Measurements from ENCODE around the gene GREB1.
"Not testable (repeated sequence)": the region's sequence is repeated elsewhere in the genome, so short reads cannot be mapped to it uniquely, and the experiment has no call there.

The GREB1 gene

DNA sequence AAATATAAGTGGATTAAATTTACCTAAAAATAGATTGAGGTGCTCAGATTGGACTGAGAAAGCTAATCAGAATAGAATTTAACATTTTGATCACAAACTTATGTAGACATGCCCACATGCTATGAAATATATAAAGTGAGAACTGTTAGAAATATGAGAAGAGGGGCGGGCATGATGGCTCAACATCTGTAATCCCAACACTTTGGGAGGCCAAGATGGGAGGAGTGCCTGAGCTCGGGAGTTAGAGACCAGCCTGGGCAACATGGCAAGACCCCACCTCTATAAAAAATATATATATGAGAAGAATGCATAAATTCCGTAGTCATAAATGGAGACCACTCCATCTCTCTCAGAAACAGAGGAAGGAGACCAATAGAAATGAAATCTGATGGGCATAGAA is 110.4 kb downstream of the GREB1 start:
- no peak for DNase-seq

DNA sequence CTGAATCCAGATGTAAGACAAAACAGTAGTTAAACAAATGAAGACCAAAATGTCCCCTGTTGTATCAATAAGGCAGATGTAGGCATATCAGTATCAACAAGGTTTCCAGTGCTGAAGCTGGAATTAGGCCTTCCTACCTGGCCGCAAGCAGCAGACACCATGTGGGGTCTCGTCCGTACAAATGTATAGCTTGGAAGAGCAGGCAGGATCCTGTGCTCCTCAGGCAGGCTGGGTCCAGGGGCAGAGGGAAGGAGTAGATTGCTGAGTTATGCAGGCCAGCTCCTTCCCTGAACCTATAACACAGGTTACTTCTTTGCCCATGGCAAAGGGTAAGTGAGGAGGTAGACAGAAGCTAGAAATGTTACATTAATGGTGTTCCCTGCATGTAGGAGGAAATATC is 112.7 kb downstream of the GREB1 start:
- DNase-seq, result no peak

- DNase-seq, result peak; percentile 29
Observed at GRCh38 chr2:11647834-11648600, 114.2 kb downstream of the GREB1 start.

GRCh38 chr2:11649093-11649492 is 115.2 kb downstream of the GREB1 start:
- DNase-seq, result no peak

GRCh38 chr2:11651856-11652548 is 118.2 kb downstream of the GREB1 start:
- DNase-seq, result no peak

DNA sequence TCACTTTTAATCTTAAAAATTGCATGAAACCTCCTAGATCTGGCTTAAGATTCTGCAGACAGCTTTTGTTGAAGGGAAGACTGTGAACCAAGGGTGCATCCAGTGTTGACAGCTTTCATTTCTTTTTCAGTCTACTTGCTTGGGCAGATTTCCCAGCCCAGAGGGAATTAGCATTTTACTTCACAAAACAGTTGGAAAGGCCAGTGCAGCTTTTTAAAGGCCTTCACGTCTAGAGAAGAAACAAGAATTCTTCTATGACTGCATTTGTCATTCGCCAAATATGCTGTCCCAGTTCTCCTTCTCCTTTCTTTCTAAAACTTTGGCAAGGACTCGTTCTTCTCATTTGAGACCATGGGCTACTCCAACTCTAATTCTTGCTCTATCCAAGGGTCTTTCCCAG is 118.7 kb downstream of the GREB1 start:
- no peak for DNase-seq

DNA sequence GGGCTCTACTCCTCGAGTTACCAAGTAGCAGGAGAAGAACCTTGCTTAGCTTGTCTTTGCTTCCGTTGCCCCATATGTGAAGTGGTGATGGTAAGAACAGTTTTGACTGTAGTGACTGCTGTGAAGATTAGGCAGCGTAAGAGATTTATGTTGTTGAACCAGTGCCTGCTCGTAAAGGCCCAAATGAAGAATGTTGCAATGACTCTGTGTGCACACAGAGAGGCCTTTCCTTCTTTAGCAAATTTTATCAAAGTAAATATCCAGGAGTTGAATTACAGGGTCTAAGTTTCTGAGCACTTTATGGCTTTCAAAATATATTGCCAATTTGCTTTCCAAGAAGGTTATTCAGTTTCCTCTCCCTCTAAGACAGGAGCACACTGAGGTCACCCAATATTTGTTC is 121.7 kb downstream of the GREB1 start:
- no peak for DNase-seq

- DNase-seq, result no peak
Observed at GRCh38 chr2:11656252-11656651, 122.4 kb downstream of the GREB1 start.

DNA sequence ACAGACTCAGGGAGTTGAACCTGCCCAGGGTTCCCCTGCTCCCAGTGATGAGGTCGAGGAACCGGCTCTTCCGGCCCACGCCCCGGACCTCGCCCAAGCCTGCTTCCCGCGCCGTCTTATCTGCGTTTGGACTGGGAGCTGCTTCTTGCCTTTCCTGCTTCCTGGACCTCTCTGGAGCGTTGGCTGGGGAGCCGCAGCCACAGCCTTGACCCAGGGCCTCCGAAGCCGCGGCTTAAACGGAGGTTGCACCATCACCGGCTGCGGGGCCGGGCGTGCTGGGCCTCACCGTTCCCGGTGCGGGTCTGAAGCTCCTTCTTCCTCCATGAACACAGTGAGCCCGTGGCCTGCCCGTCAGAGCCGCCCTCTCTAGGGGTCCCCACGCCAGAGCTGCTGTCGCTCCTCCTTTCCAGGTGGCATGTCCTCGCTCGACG is 122.8 kb downstream of the GREB1 start:
- no peak for DNase-seq

DNA sequence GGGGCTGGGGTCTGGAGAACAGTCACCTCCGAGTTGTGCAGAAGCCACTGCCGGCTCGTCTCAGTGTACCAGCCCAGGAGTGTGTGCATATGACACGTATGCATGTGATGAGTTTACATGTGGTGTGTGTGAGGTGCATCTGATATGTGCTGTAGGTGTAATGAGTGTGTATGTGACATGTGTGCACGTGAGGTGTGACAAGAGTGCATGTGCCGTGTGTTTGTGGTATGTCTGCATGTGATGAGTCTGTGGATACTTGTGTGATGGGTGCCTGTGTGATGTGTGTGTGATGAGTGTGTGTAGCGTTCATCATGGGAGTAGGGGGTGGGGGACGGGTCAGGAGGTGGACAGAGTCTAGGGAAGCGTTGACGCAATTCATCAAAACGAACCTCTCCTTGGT is 123.3 kb downstream of the GREB1 start:
- no peak for DNase-seq

- no peak for DNase-seq
Observed at GRCh38 chr2:11657646-11658045, 123.8 kb downstream of the GREB1 start.

DNA sequence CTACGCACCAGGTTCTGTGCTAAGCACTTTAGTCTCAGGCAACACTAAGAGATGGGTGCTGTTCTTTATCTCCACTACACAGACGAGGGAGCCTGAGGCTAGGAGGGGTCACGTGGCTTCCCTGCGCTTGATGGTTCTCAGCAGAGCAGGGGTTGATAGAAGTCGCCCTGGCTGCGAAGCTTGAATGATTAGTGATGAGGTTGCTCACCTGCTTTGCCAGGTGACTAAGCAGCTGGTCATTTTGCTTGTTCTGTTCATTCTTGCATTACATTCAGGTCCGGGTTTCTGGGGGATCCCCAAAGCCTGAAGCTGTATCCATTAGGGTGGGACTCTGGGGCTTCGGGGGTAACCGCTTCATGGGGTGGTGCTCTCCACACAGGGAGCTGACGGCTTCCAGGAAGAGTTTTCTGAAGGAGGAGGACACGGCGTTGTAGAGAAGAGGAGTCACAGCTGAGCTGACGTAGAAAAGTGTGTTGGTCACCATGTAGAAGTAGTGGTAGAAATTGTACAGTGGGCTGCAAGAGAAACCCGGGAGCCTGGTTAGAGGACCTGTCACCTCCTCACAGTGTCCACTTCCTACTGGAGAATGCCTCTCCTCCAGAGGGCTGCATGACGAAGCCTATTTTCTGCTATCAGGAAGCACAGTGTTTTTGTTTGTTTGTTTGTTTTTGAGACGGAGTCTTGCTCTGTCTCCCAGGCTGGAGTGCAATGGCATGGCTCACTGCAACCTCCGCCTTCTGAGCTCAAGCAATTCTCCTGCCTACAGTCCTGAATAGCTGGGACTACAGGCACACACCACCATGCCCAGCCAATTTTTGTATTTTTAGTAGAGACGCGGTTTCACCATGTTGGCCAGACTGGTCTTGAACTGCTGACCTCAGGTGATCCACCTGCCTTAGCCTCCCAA is 124.6 kb downstream of the GREB1 start:
- no peak for DNase-seq

DNA sequence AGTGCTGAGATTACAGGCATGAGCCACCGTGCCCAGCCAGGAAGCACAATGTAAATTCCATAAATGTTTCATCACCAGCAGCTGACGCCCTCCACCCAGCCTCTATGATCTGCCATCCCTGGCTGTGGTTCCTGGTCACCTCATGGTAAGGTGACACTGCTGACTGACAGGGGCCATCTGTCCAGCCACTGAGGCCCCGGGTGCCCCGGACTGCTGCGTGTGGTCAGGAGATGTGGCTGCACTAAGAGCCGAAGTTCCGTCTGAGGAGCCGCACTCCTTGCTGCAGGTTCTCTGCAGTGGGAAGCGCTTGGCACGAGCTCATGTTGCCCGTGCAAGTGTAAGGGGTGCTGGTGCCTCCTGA is 125.2 kb downstream of the GREB1 start:
- no peak for DNase-seq

DNA sequence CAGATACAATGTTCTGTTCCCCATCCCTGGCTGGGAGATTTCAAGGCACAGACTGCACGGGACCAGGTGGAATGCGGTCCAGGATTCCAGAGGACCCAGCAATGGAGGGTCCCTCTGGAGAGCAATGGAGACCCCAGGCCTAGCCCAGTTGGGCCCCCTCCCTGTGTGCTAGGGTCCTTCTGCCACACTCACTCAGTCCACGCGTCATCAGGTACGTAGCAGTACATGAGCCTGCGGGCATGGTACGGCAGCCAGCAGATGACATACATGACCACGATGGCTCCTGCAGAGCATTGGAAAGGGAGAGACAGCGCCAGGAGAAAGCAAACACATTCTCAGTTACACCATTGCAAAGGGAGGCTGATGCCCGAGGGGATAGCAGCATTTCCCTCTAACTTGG is 126.0 kb downstream of the GREB1 start:
- no peak for DNase-seq

GRCh38 chr2:11660396-11660795 is 126.6 kb downstream of the GREB1 start:
- DNase-seq, result not testable (repeated sequence)

DNA sequence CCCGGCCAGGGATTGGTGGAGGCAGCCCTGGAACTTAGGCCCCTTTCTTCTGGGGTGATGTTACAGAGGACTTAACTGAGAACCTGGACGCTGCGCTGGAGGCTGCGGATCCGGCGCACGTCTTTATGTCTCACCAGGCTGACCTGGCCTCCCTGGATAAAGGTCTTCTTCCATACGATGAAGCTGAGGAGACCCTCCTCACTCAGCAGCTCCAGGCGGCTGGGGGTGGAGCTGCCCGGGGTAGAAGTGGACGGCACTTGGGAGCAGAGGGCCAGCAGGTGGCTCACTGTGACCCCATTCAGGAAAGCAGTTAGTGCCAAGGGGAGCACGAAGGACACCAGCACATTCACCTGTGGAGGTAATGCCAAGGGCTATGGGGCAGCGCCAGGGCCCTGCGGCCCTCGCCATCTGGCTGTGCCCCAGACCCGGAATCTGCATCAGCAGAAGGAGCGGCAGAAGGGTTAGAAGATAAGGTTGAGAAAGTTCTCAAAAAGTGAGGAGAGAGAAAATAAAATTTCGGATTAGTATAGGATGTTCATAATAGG is 128.1 kb downstream of the GREB1 start:
- no peak for DNase-seq

DNA sequence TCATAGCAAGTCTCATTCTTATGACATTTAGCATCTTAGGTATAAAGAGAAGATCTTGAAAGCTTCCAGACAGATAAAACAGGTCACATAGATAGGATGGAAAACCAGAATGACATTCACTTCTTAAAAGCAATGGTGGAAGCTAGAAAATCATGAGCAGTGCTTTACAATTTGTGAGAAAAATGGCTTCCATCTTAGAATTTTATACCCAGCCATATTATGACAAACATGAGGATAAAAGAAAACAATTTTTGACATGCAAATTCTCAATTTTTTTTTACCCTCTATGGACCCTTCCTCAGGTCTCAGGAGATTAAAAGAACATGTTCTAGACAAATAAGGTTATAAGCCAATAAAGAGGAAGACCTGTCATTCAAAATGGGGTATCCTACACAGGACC is 129.0 kb downstream of the GREB1 start:
- DNase-seq, result no peak

DNA sequence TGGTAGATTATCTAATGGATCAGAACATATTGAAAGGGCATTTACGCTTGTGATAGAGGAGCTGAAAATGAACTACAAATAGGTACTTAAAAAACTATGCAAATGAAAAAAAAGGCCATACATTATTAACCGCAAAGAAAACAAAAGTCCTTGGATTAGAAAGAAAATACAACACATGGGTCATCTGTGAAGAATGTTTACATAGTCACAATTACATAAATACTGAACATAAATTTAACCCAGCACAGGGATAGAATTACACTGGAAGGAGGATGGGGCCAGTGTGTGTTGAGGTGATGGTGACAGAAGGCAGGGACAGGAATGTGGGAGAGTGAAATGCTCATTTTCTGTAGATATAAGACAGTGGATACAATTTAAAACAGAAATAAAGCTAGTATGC is 129.6 kb downstream of the GREB1 start:
- no peak for DNase-seq

- no peak for DNase-seq
Observed at GRCh38 chr2:11665028-11665427, 131.2 kb downstream of the GREB1 start.

GRCh38 chr2:11665510-11666362 is 131.9 kb downstream of the GREB1 start:
- no peak for DNase-seq

DNA sequence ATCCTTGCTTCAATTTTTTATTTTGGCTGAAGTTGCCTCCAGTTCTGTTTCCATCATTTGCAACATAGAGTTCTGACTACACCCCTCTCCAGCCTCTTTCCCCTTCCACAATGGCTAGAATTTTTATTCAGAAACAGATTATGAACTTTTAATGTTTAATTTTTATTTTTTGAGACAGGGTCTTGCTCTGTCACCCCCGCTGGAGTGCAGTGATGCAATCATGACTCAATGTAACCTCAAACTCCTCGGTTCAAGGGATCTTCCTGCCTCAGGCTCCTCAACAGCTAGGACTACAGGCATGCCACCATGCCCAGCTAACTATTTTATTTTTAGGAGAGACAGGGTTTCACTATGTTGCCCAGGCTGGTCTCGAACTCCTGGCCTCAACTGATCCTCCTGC is 133.3 kb downstream of the GREB1 start:
- no peak for DNase-seq

DNA sequence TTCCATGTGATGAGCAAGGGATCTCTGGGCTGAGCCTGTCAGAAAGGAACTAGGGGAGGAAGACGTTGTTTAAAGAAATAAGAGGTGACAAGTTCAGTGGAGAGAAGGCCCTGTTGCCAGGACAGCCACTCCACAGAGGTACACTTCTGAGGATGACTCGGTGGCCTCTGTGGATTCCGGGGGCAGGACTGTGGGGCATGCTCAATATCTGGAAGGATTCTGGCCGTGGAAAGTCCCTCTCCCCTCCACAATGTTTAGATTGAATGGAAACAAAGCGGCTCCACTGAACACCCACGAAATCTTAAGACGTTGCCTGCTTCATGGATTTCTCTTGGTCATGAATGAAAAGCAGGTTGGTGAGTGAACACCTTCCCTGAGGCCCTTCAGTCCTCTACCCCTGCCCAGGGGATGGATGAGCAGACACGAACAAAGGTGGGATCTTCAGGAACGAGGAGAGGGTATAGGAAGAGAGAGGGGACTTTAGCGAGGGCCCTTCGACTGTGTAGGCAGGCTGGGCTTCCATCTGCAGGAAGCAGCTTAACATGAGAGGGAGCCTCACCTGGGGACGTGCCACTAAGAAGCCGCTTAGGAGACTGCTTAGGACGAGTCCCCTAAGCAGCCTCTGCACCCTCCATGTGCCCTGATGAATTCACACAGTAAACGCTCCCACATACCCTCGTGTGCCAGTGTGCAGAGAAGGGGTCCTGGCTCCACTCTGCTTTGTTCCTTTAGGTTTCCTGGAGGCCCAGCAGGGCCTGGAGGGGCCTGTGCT is 134.2 kb downstream of the GREB1 start:
- no peak for DNase-seq
